Ascending aorta (tissue), 2 donors: ENCODE data around the gene AKAP6. TPM values are rescaled to one million over a fixed set of nuclear protein-coding genes. Genes with fewer than 3 reads are reported as not detected.

Experiments used
- DNase-seq, 2 donors: peaks; one replicate each; pipeline ENCODE4 v3.0.0-alpha.2; 2019; ENCODE audit warnings: low spot score in 2 of 2
- H3K27ac ChIP-seq, 2 donors: fragments of 200-600 bp; sonication (generic); one replicate each; pipeline ENCODE4 v1.5.1; 2016 to 2017; ENCODE audit warnings: mild to moderate bottlenecking in 1 of 2
- H3K27me3 ChIP-seq: fragments of 200-600 bp; sonication (generic); one replicate; pipeline ENCODE4 v1.5.1; 2017
- H3K36me3 ChIP-seq, 2 donors: fragments of 200-600 bp; sonication (generic); one replicate each; pipeline ENCODE4 v1.5.1; 2016
- H3K4me1 ChIP-seq, 2 donors: fragments of 200-600 bp; sonication (generic); one replicate each; pipeline ENCODE4 v1.5.1; 2016 to 2017; ENCODE audit warnings: mild to moderate bottlenecking in 1 of 2
- H3K4me3 ChIP-seq, 2 donors: fragments of 200-600 bp; sonication (generic); one replicate each; pipeline ENCODE4 v1.5.1; 2016 to 2017; ENCODE audit warnings: mild to moderate bottlenecking in 1 of 2
- H3K9me3 ChIP-seq, 2 donors: fragments of 200-600 bp; sonication (generic); one replicate each; pipeline ENCODE4 v1.5.1; 2016
- intact Hi-C: fragments of 100-400 bp; cut with DNase I; formaldehyde crosslinking; loops from one replicate; pipeline ENCODE4 v1.15.1; 2023
- total RNA-seq: library from RNA; depleted of rRNA; stranded (reverse); fragments of >200 nt; gene quantifications from one replicate; pipeline ENCODE4 v1.1.0, GENCODE V29; 2016
- TF ChIP-seq, protein P1 (sequence below), 3 experiments: fragments of 200-600 bp in 2 of 3; fragments of 450-650 bp in 1 of 3; sonication (generic) in 2 of 3; IDR thresholded peaks; one replicate each; pipeline ENCODE4 v1.5.1; 2016 to 2019; ENCODE audit warnings: antibody characterized with exemption in 3 of 3, mild to moderate bottlenecking in 1 of 3, moderate library complexity in 1 of 3

AKAP6 gene
- total RNA-seq, 1 donor from 2014 or later: 21.1 TPM

DNA sequence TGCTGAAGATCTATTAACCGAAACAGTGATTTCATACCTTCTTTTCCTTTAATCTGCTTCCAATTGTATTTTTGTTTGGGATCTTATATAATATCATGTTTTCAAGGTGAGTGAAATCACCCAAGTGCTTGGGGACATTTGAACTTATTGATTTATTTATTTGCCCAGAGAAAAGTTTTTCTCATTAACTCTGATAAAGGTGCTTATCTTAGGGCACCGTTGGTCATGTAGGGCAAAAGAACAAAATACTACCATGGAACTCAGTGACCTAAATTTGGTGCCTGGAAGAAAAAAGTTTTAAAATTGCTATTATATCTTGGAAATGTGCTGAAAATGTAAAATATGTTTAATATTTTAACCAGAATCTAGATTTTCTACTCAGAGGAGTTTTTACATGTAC is 402.2 kb downstream of the AKAP6 start:
- TF ChIP-seq, protein P1, sequence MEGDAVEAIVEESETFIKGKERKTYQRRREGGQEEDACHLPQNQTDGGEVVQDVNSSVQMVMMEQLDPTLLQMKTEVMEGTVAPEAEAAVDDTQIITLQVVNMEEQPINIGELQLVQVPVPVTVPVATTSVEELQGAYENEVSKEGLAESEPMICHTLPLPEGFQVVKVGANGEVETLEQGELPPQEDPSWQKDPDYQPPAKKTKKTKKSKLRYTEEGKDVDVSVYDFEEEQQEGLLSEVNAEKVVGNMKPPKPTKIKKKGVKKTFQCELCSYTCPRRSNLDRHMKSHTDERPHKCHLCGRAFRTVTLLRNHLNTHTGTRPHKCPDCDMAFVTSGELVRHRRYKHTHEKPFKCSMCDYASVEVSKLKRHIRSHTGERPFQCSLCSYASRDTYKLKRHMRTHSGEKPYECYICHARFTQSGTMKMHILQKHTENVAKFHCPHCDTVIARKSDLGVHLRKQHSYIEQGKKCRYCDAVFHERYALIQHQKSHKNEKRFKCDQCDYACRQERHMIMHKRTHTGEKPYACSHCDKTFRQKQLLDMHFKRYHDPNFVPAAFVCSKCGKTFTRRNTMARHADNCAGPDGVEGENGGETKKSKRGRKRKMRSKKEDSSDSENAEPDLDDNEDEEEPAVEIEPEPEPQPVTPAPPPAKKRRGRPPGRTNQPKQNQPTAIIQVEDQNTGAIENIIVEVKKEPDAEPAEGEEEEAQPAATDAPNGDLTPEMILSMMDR (IDR thresholded peaks at IDR 0.05): no peak
- no peaks in the 10 kb centered on the region for H3K36me3 ChIP-seq
- intact Hi-C loops: no loop called here

DNA sequence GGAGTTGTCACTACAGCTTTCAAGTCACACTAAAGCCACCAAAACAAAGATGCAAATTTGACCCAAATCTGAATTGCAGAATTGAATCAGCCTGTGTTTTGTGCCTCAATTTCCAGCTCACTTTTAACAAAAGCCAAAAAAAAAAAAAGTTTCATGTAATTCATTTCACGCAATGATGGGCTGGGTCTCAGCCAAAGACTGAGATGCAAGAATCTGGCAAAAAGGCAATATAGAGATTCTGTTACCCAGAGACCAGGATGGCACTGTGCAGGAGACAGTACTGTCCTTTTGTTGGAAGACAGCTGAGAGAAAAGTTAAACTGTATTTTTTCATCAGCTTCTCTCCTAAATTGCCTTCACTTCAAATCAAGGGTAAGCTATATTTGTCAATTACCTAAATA is 403.9 kb downstream of the AKAP6 start:
- Histone ChIP-seq H3K4me3 (no peak overlapping the region), H3K4me1 (no peaks in the 10 kb centered on the region), H3K9me3 (no peaks in the 10 kb centered on the region), H3K36me3 (peaks cover 0 to 10% of the 10 kb centered on the region in 2 donors), H3K27me3 (no peaks in the 10 kb centered on the region), H3K27ac (no peak overlapping the region)
- intact Hi-C loops: no loop called here
- TF ChIP-seq, protein P1 (IDR thresholded peaks at IDR 0.05): no peak
- DNase-seq: no peak

More for the DNA sequence above, 402.2 kb downstream of the AKAP6 start:
- Histone ChIP-seq H3K4me3 (no peak overlapping the region), H3K9me3 (no peaks in the 10 kb centered on the region), H3K27me3 (no peaks in the 10 kb centered on the region), H3K4me1 (no peaks in the 10 kb centered on the region), H3K27ac (no peak overlapping the region)
- no peak for DNase-seq

DNA sequence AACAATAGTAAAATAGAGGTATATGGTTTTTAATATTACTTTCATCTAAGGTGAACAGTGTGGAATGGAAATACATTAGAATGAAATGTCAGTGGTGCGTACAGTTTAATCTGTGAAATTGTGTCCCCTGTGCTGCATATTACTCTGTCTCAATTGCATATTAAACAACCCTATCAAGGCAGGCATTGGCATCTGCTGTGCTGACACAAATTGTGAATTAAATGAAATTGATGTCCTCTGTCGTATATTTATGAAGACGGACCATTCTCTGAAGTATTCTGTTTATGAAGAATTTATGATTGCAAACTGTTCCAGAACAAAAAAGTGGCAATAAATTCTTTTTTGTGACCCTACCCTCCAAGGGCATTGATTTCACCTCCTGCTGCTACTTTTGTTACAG is 405.2 kb downstream of the AKAP6 start:
- Histone ChIP-seq H3K4me3 (no peak overlapping the region), H3K27me3 (no peaks in the 10 kb centered on the region), H3K4me1 (no peaks in the 10 kb centered on the region), H3K36me3 (peaks cover 0 to 13% of the 10 kb centered on the region in 2 donors), H3K9me3 (no peaks in the 10 kb centered on the region), H3K27ac (no peak overlapping the region)
- no peak for DNase-seq
- intact Hi-C loops: no loop called here
- TF ChIP-seq, protein P1 (IDR thresholded peaks at IDR 0.05): no peak

DNA sequence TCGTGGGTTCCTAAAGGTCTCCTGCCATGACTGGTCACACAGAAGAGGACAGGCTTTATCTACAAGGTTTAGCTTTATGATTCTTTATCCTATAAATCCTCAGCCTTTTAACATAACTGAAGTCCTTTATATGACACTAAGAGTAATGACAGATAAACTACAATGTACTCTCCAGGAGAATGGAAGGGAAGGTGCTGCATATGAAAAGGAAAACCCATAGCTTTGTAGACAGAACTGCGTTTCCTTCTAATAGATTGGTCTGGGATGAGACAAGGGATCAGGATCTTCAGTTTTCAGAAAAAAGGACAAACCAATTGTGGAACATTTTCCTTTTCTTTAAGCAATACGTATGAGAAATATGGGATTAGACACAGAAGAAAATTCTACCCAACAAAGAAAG is 408.5 kb downstream of the AKAP6 start:
- intact Hi-C loops: no loop called here
- DNase-seq: no peak
- no peak overlapping the region for H3K4me3 ChIP-seq
- no peaks in the 10 kb centered on the region for H3K4me1 ChIP-seq
- no peak overlapping the region for H3K27ac ChIP-seq
- H3K36me3 ChIP-seq: peaks cover 0 to 13% of the 10 kb centered on the region in 2 donors
- TF ChIP-seq, protein P1 (IDR thresholded peaks at IDR 0.05): no peak
- H3K27me3 ChIP-seq: no peaks in the 10 kb centered on the region
- H3K9me3 ChIP-seq: no peaks in the 10 kb centered on the region

DNA sequence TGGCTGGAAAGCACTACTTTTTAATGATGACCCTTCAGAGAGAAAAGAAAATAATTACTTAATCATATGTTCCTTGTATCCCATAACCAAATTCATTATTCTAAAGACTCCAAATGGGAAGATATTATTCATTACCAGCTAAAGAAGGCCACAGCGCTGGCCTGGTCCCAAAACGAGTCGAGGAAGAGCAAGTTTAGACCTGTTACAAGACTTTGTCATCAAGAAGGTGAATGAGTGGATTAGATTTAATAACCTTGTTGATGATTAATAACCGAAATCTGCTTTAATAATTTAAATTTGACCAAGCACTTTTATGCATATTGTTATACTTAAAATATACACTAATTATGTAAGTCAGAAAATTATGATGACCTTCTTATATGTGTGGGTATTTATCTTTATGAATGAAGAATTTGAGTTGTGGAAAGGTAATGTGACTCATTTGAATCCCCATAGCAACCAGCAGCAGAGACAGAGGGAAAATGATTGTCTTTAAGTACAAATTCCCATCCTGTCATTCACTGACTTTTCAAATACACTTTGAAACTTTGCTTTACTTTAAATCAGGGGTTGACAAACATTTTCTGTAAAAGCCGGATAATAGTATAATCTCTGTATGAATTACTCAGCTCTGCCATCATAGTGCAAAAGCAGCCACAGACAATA is 409.2 kb downstream of the AKAP6 start:
- no peak overlapping the region for H3K4me3 ChIP-seq
- H3K9me3 ChIP-seq: no peaks in the 10 kb centered on the region
- no peaks in the 10 kb centered on the region for H3K27me3 ChIP-seq
- intact Hi-C loops: no loop called here
- H3K27ac ChIP-seq: no peak overlapping the region
- TF ChIP-seq, protein P1 (IDR thresholded peaks at IDR 0.05): no peak
- no peaks in the 10 kb centered on the region for H3K4me1 ChIP-seq
- H3K36me3 ChIP-seq: peaks cover 0 to 13% of the 10 kb centered on the region in 2 donors
- no peak for DNase-seq
